ENCODE measurements around the gene ASAP2.

DNA sequence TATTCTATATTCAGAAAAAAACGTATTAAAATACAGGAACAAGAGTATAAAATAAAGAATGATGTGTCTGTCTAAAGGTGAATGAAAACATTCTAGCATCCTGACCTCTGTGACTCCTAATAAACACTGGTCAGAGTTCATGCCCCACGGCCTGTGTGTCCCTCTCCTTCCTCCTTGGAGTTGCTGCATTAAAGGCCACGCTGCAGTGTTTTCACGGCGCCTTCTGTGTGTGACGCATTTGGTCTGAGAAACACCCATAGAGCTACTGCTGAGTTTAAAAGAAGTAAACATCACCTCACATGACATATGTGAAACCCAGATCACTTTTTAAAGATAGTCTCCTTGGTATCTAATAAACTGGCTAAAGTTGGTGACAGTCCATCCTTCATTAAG is 126.2 kb downstream of the ASAP2 start:
- TF ChIP-seq EZH2phosphoT487 (IDR thresholded peaks at IDR 0.05; ENCODE audit: borderline replicate concordance) (no peak), CTCF (conservative IDR thresholded peaks at IDR 0.05; ENCODE audit: low read length) (no peak)
